Peyer's patch (tissue), 4 donors: ENCODE measurements around the gene CST6. TPM values are rescaled to one million over a fixed set of nuclear protein-coding genes. Genes with fewer than 3 reads are reported as not detected.

ENCODE experiments used
- DNase-seq, 3 donors: peaks; one replicate each; pipeline ENCODE4 v3.0.0-alpha.2; 2017 to 2019
- H3K27ac ChIP-seq, 4 donors: fragments of 200-600 bp; sonication (generic); one replicate each; pipeline ENCODE4 v1.5.1; 2016 to 2019
- H3K27me3 ChIP-seq, 2 donors: fragments of 200-600 bp; sonication (generic); one replicate each; pipeline ENCODE4 v1.5.1; 2019
- H3K36me3 ChIP-seq, 3 donors: fragments of 200-600 bp; sonication (generic); one replicate each; pipeline ENCODE4 v1.5.1; 2016 to 2019
- H3K4me1 ChIP-seq, 4 donors: fragments of 200-600 bp; sonication (generic); one replicate each; pipeline ENCODE4 v1.5.1; 2016 to 2019
- H3K4me3 ChIP-seq, 4 donors: fragments of 200-600 bp; sonication (generic); 1 replicate in 3 of 4; 2 replicates in 1 of 4; pipeline ENCODE4 v1.5.1; 2016 to 2019; ENCODE audit warnings: mild to moderate bottlenecking in 1 of 4
- H3K9me3 ChIP-seq, 4 donors: fragments of 200-600 bp; sonication (generic); one replicate each; pipeline ENCODE4 v1.5.1; 2016 to 2019; ENCODE audit warnings: mild to moderate bottlenecking in 1 of 4
- CTCF ChIP-seq, 6 experiments: fragments of 450-650 bp in 4 of 6; fragments of 200-600 bp in 2 of 6; sonication (generic) in 1 of 6; IDR thresholded peaks; one replicate each; pipeline ENCODE4 v1.5.1; 2017 to 2019; ENCODE audit warnings: antibody characterized with exemption in 6 of 6, mild to moderate bottlenecking in 3 of 6, moderate library complexity in 1 of 6
- POLR2A ChIP-seq, 2 donors: fragments of 450-650 bp; IDR thresholded peaks; one replicate each; pipeline ENCODE4 v1.5.1; 2017; ENCODE audit warnings: antibody characterized with exemption in 2 of 2, mild to moderate bottlenecking in 2 of 2, moderate library complexity in 2 of 2
- total RNA-seq, 4 donors: library from RNA; depleted of rRNA; stranded (reverse); fragments of >200 nt; gene quantifications; one replicate each; pipeline ENCODE4 v1.1.0, GENCODE V29; 2016

CST6 gene
- total RNA-seq, 4 donors from 2014 or later = not detected

- no peaks in the 10 kb centered on the region for H3K36me3 ChIP-seq
- TF ChIP-seq CTCF (IDR thresholded peaks at IDR 0.05) = no peak
- TF ChIP-seq POLR2A (IDR thresholded peaks at IDR 0.05) = no peak
- no peaks in the 10 kb centered on the region for H3K9me3 ChIP-seq
- no peak overlapping the region for H3K4me3 ChIP-seq
- H3K4me1 ChIP-seq = peaks cover 0 to 4% (median 0%) of the 10 kb centered on the region in 4 donors
- no peak overlapping the region for H3K27ac ChIP-seq
- no peaks in the 10 kb centered on the region for H3K27me3 ChIP-seq
- no peak for DNase-seq
Measured at GRCh38 chr11:66042996-66043906, 31.4 kb downstream of the CST6 start.

- Histone ChIP-seq H3K27me3 (no peaks in the 10 kb centered on the region), H3K9me3 (no peaks in the 10 kb centered on the region), H3K36me3 (no peaks in the 10 kb centered on the region), H3K27ac (no peak overlapping the region), H3K4me1 (peaks cover 0 to 4% (median 0%) of the 10 kb centered on the region in 4 donors), H3K4me3 (peak overlapping the region in 1 of 4 donors; percentile 17)
- TF ChIP-seq CTCF (IDR thresholded peaks at IDR 0.05) (no peak), POLR2A (IDR thresholded peaks at IDR 0.05) (no peak)
- DNase-seq = no peak
Measured at GRCh38 chr11:66044757-66045156, 32.9 kb downstream of the CST6 start.

- H3K4me1 ChIP-seq = peaks cover 0 to 4% (median 0%) of the 10 kb centered on the region in 4 donors
- TF ChIP-seq POLR2A (IDR thresholded peaks at IDR 0.05) = no peak
- peak; percentile 74 to 94 (median 80) for TF ChIP-seq CTCF (IDR thresholded peaks at IDR 0.05)
- peak; percentile 76 to 90 (median 77) for DNase-seq
- H3K27me3 ChIP-seq = no peaks in the 10 kb centered on the region
- peak overlapping the region in 1 of 4 donors; percentile 17 for H3K4me3 ChIP-seq
- no peaks in the 10 kb centered on the region for H3K36me3 ChIP-seq
- no peak overlapping the region for H3K27ac ChIP-seq
- no peaks in the 10 kb centered on the region for H3K9me3 ChIP-seq
Measured at GRCh38 chr11:66045177-66045639, 33.4 kb downstream of the CST6 start.

GRCh38 chr11:66046901-66047300, 35.1 kb downstream of the CST6 start:
- DNase-seq = no peak
- H3K27me3 ChIP-seq = no peaks in the 10 kb centered on the region
- no peaks in the 10 kb centered on the region for H3K36me3 ChIP-seq
- no peak overlapping the region for H3K27ac ChIP-seq
- peaks cover 0 to 7% (median 4%) of the 10 kb centered on the region in 4 donors for H3K4me1 ChIP-seq
- no peaks in the 10 kb centered on the region for H3K9me3 ChIP-seq
- TF ChIP-seq CTCF (IDR thresholded peaks at IDR 0.05) (no peak), POLR2A (IDR thresholded peaks at IDR 0.05) (no peak)
- no peak overlapping the region for H3K4me3 ChIP-seq

GRCh38 chr11:66047541-66048365, 35.9 kb downstream of the CST6 start:
- no peaks in the 10 kb centered on the region for H3K27me3 ChIP-seq
- no peaks in the 10 kb centered on the region for H3K36me3 ChIP-seq
- peaks cover 0 to 7% (median 4%) of the 10 kb centered on the region in 4 donors for H3K4me1 ChIP-seq
- TF ChIP-seq CTCF (IDR thresholded peaks at IDR 0.05) = no peak
- TF ChIP-seq POLR2A (IDR thresholded peaks at IDR 0.05) = no peak
- H3K4me3 ChIP-seq = no peak overlapping the region
- no peaks in the 10 kb centered on the region for H3K9me3 ChIP-seq
- H3K27ac ChIP-seq = no peak overlapping the region
- DNase-seq = no peak
